Tibial nerve (tissue), 4 donors: Measurements from ENCODE around the gene NRXN3. TPM values are rescaled to one million over a fixed set of nuclear protein-coding genes. Genes with fewer than 3 reads are reported as not detected.

ENCODE experiments used
- DNase-seq, 2 donors: peaks; one replicate each; pipeline ENCODE4 v3.0.0-alpha.2; 2019; ENCODE audit warnings: low spot score in 2 of 2
- H3K27ac ChIP-seq, 4 donors: fragments of 200-600 bp; sonication (generic) in 3 of 4; one replicate each; pipeline ENCODE4 v1.5.1; 2017 to 2019; ENCODE audit warnings: mild to moderate bottlenecking in 1 of 4
- H3K27me3 ChIP-seq, 2 donors: fragments of 200-600 bp; sonication (generic) in 1 of 2; one replicate each; pipeline versions ENCODE4 v1.5.1 to v1.6.0; 2017 to 2019
- H3K36me3 ChIP-seq, 3 donors: fragments of 200-600 bp; sonication (generic); one replicate each; pipeline ENCODE4 v1.5.1; 2018 to 2019
- H3K4me1 ChIP-seq, 4 donors: fragments of 200-600 bp; sonication (generic) in 3 of 4; one replicate each; pipeline ENCODE4 v1.5.1; 2017 to 2019
- H3K4me3 ChIP-seq, 4 donors: fragments of 200-600 bp; sonication (generic) in 3 of 4; one replicate each; pipeline ENCODE4 v1.5.1; 2017 to 2019; ENCODE audit warnings: mild to moderate bottlenecking in 1 of 4, moderate library complexity in 1 of 4
- H3K9me3 ChIP-seq, 4 donors: fragments of 200-600 bp; sonication (generic) in 3 of 4; one replicate each; pipeline ENCODE4 v1.5.1; 2017 to 2019
- CTCF ChIP-seq, 5 experiments: fragments of 200-600 bp in 3 of 5; fragments of 450-650 bp in 2 of 5; sonication (generic) in 3 of 5; IDR thresholded peaks; one replicate each; pipeline ENCODE4 v1.5.1; 2016 to 2019; ENCODE audit warnings: antibody characterized with exemption in 5 of 5, mild to moderate bottlenecking in 3 of 5, moderate library complexity in 2 of 5
- EP300 ChIP-seq, 2 donors: sonication (generic); formaldehyde crosslinking; IDR thresholded peaks; one replicate each; pipeline ENCODE4 v1.6.1; 2017; ENCODE audit warnings: antibody characterized with exemption in 2 of 2, mild to moderate bottlenecking in 1 of 2
- POLR2A ChIP-seq, 2 donors: fragments of 450-650 bp; IDR thresholded peaks; one replicate each; pipeline ENCODE4 v1.6.1; 2017; ENCODE audit warnings: antibody characterized with exemption in 2 of 2, mild to moderate bottlenecking in 2 of 2, moderate library complexity in 2 of 2
- WGBS, 2 donors: methylation state at CpG; one replicate each; pipeline ENCODE4 v1.1.5; 2018; 5-methylcytosine and 5-hydroxymethylcytosine counted together
- total RNA-seq, 4 donors: library from RNA; depleted of rRNA; stranded (reverse); fragments of >200 nt; gene quantifications; one replicate each; pipeline ENCODE4 v1.1.0, GENCODE V29; 2016

The NRXN3 gene
- total RNA-seq, 4 donors from 2014 or later, result 16.7 to 52.2 (median 19.7) TPM

- TF ChIP-seq POLR2A (IDR thresholded peaks at IDR 0.05) (no peak), EP300 (IDR thresholded peaks at IDR 0.05) (no peak), CTCF (IDR thresholded peaks at IDR 0.05) (no peak)
- Histone ChIP-seq H3K4me3 (no peak overlapping the region), H3K27me3 (no peaks in the 10 kb centered on the region), H3K9me3 (no peaks in the 10 kb centered on the region), H3K36me3 (no peaks in the 10 kb centered on the region), H3K27ac (no peak overlapping the region), H3K4me1 (no peaks in the 10 kb centered on the region)
- WGBS, 2 donors, result 95 to 100% methylated on average over 1 of the region's 1 CpG
- no peak for DNase-seq
These were observed 612.4 kb downstream of the NRXN3 start for GRCh38 chr14:78782551-78782950.

GRCh38 chr14:78785265-78785664, 615.1 kb downstream of the NRXN3 start:
- H3K27ac ChIP-seq, result no peak overlapping the region
- H3K4me1 ChIP-seq, result no peaks in the 10 kb centered on the region
- no peaks in the 10 kb centered on the region for H3K27me3 ChIP-seq
- DNase-seq, result no peak
- no peaks in the 10 kb centered on the region for H3K36me3 ChIP-seq
- no peak for TF ChIP-seq EP300 (IDR thresholded peaks at IDR 0.05)
- H3K4me3 ChIP-seq, result no peak overlapping the region
- H3K9me3 ChIP-seq, result no peaks in the 10 kb centered on the region
- 57 to 69% methylated on average over 4 of the region's 4 CpGs for WGBS, 2 donors

GRCh38 chr14:78788467-78789360, 618.5 kb downstream of the NRXN3 start:
- Histone ChIP-seq H3K4me3 (no peak overlapping the region), H3K27ac (no peak overlapping the region), H3K9me3 (no peaks in the 10 kb centered on the region), H3K36me3 (no peaks in the 10 kb centered on the region), H3K27me3 (no peaks in the 10 kb centered on the region), H3K4me1 (no peaks in the 10 kb centered on the region)
- no peak for DNase-seq
- TF ChIP-seq POLR2A (IDR thresholded peaks at IDR 0.05) (no peak), CTCF (IDR thresholded peaks at IDR 0.05) (no peak), EP300 (IDR thresholded peaks at IDR 0.05) (no peak)
- WGBS, 2 donors, result 89 to 93% methylated on average over 2 of the region's 2 CpGs

GRCh38 chr14:78790271-78790670, 620.1 kb downstream of the NRXN3 start:
- no peak overlapping the region for H3K27ac ChIP-seq
- no peaks in the 10 kb centered on the region for H3K27me3 ChIP-seq
- no peaks in the 10 kb centered on the region for H3K36me3 ChIP-seq
- no peak overlapping the region for H3K4me3 ChIP-seq
- no peak for DNase-seq
- TF ChIP-seq EP300 (IDR thresholded peaks at IDR 0.05) (no peak), CTCF (IDR thresholded peaks at IDR 0.05) (no peak), POLR2A (IDR thresholded peaks at IDR 0.05) (no peak)
- 18 to 20% methylated on average over 2 of the region's 2 CpGs for WGBS, 2 donors
- no peaks in the 10 kb centered on the region for H3K9me3 ChIP-seq
- no peaks in the 10 kb centered on the region for H3K4me1 ChIP-seq

GRCh38 chr14:78798757-78799156, 628.6 kb downstream of the NRXN3 start:
- H3K36me3 ChIP-seq, result no peaks in the 10 kb centered on the region
- no peak for TF ChIP-seq CTCF (IDR thresholded peaks at IDR 0.05)
- TF ChIP-seq EP300 (IDR thresholded peaks at IDR 0.05), result no peak
- TF ChIP-seq POLR2A (IDR thresholded peaks at IDR 0.05), result no peak
- H3K4me3 ChIP-seq, result no peak overlapping the region
- H3K9me3 ChIP-seq, result no peaks in the 10 kb centered on the region
- WGBS, 2 donors, result 42 to 43% methylated on average over 4 to 5 of the region's 5 CpGs
- H3K27me3 ChIP-seq, result no peaks in the 10 kb centered on the region
- DNase-seq, result no peak
- no peak overlapping the region for H3K27ac ChIP-seq
- no peaks in the 10 kb centered on the region for H3K4me1 ChIP-seq
